Breast epithelium (tissue), 4 donors: Measurements from ENCODE around the gene NTSR1. TPM values are rescaled to one million over a fixed set of nuclear protein-coding genes. Genes with fewer than 3 reads are reported as not detected.

Experiments used
- DNase-seq, 2 donors: peaks; one replicate each; pipeline ENCODE4 v3.0.0-alpha.2; 2019; ENCODE audit warnings: low spot score in 2 of 2
- H3K27ac ChIP-seq, 2 donors: fragments of 200-600 bp; sonication (generic) in 1 of 2; one replicate each; pipeline ENCODE4 v1.5.1; 2016 to 2019; ENCODE audit warnings: mild to moderate bottlenecking in 1 of 2
- H3K27me3 ChIP-seq, 2 donors: fragments of 200-600 bp; sonication (generic) in 1 of 2; one replicate each; pipeline versions ENCODE4 v1.5.1 to v1.6.0; 2017 to 2019; ENCODE audit warnings: control low read depth in 1 of 2, mild to moderate bottlenecking in 1 of 2
- H3K36me3 ChIP-seq: fragments of 200-600 bp; one replicate; pipeline ENCODE4 v1.5.1; 2019
- H3K4me1 ChIP-seq, 2 donors: fragments of 200-600 bp; sonication (generic); one replicate each; pipeline ENCODE4 v1.5.1; 2016 to 2019; ENCODE audit warnings: control low read depth in 1 of 2
- H3K4me3 ChIP-seq, 3 donors: fragments of 200-600 bp; sonication (generic); 1 replicate in 2 of 3; 2 replicates in 1 of 3; pipeline ENCODE4 v1.5.1; 2016 to 2019; ENCODE audit warnings: mild to moderate bottlenecking in 3 of 3, moderate library complexity in 2 of 3
- H3K9me3 ChIP-seq, 2 donors: fragments of 200-600 bp; sonication (generic) in 1 of 2; one replicate each; pipeline ENCODE4 v1.5.1; 2016 to 2019; ENCODE audit warnings: control low read depth in 1 of 2
- POLR2A ChIP-seq: fragments of 450-650 bp; IDR thresholded peaks from one replicate; pipeline ENCODE4 v1.6.1; 2016; ENCODE audit warnings: antibody characterized with exemption, mild to moderate bottlenecking, moderate library complexity
- POLR2AphosphoS5 ChIP-seq, 3 donors: sonication (generic); formaldehyde crosslinking; IDR thresholded peaks; one replicate each; pipeline ENCODE4 v1.6.1; 2017; ENCODE audit warnings: antibody characterized with exemption in 3 of 3
- intact Hi-C: fragments of 100-400 bp; cut with DNase I; formaldehyde crosslinking; loops from one replicate; pipeline ENCODE4 v1.15.1; 2023; ENCODE audit warnings: low total_unique reads
- total RNA-seq, 3 donors: library from RNA; depleted of rRNA; stranded (reverse); fragments of >200 nt; gene quantifications; one replicate each; pipeline ENCODE4 v1.1.0, GENCODE V29; 2016
- TF ChIP-seq, protein P1 (sequence below), 3 donors: fragments of 450-650 bp; IDR thresholded peaks; one replicate each; pipeline ENCODE4 v1.5.1; 2016 to 2017; ENCODE audit warnings: antibody characterized with exemption in 3 of 3, mild to moderate bottlenecking in 3 of 3, moderate library complexity in 3 of 3

Gene NTSR1
- total RNA-seq, 3 donors from 2014 or later = under 0.01 TPM; not detected in 2

- no peaks in the 10 kb centered on the region for H3K9me3 ChIP-seq
- H3K27ac ChIP-seq = peak overlapping the region; percentile 88 to 92
- H3K27me3 ChIP-seq = no peaks in the 10 kb centered on the region
- no peak for DNase-seq
- peak overlapping the region in 2 of 3 donors; percentile 82 to 83 for H3K4me3 ChIP-seq
- no peaks in the 10 kb centered on the region for H3K36me3 ChIP-seq
- H3K4me1 ChIP-seq = no peaks in the 10 kb centered on the region
- intact Hi-C loops = no loop called here
- no peak for TF ChIP-seq POLR2A
- TF ChIP-seq POLR2AphosphoS5 (IDR thresholded peaks at IDR 0.05) = no peak
- TF ChIP-seq, protein P1, sequence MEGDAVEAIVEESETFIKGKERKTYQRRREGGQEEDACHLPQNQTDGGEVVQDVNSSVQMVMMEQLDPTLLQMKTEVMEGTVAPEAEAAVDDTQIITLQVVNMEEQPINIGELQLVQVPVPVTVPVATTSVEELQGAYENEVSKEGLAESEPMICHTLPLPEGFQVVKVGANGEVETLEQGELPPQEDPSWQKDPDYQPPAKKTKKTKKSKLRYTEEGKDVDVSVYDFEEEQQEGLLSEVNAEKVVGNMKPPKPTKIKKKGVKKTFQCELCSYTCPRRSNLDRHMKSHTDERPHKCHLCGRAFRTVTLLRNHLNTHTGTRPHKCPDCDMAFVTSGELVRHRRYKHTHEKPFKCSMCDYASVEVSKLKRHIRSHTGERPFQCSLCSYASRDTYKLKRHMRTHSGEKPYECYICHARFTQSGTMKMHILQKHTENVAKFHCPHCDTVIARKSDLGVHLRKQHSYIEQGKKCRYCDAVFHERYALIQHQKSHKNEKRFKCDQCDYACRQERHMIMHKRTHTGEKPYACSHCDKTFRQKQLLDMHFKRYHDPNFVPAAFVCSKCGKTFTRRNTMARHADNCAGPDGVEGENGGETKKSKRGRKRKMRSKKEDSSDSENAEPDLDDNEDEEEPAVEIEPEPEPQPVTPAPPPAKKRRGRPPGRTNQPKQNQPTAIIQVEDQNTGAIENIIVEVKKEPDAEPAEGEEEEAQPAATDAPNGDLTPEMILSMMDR (IDR thresholded peaks at IDR 0.05) = no peak
These were observed 84.5 kb downstream of the NTSR1 start for GRCh38 chr20:62792940-62793756.

- H3K9me3 ChIP-seq = no peaks in the 10 kb centered on the region
- H3K4me3 ChIP-seq = peak overlapping the region; percentile 35 to 83 (median 82)
- peak overlapping the region; percentile 88 to 92 for H3K27ac ChIP-seq
- H3K36me3 ChIP-seq = no peaks in the 10 kb centered on the region
- no peaks in the 10 kb centered on the region for H3K4me1 ChIP-seq
- H3K27me3 ChIP-seq = no peaks in the 10 kb centered on the region
- TF ChIP-seq POLR2A (no peak), POLR2AphosphoS5 (IDR thresholded peaks at IDR 0.05) (no peak)
- TF ChIP-seq, protein P1 (IDR thresholded peaks at IDR 0.05) = no peak
- intact Hi-C loops = no loop called here
- DNase-seq = no peak
These were observed 85.0 kb downstream of the NTSR1 start for GRCh38 chr20:62793757-62794006.

- intact Hi-C loops = no loop called here
- peak overlapping the region; percentile 88 to 92 for H3K27ac ChIP-seq
- no peaks in the 10 kb centered on the region for H3K9me3 ChIP-seq
- TF ChIP-seq POLR2AphosphoS5 (IDR thresholded peaks at IDR 0.05) (peak; percentile 62 to 97 (median 84)), POLR2A (peak; percentile 69)
- TF ChIP-seq, protein P1 (IDR thresholded peaks at IDR 0.05) = no peak
- no peaks in the 10 kb centered on the region for H3K27me3 ChIP-seq
- peak overlapping the region; percentile 57 to 83 (median 82) for H3K4me3 ChIP-seq
- H3K4me1 ChIP-seq = no peaks in the 10 kb centered on the region
- no peaks in the 10 kb centered on the region for H3K36me3 ChIP-seq
- DNase-seq = peak; percentile 93 to 96
These were observed 85.5 kb downstream of the NTSR1 start for GRCh38 chr20:62794007-62794724.

DNA sequence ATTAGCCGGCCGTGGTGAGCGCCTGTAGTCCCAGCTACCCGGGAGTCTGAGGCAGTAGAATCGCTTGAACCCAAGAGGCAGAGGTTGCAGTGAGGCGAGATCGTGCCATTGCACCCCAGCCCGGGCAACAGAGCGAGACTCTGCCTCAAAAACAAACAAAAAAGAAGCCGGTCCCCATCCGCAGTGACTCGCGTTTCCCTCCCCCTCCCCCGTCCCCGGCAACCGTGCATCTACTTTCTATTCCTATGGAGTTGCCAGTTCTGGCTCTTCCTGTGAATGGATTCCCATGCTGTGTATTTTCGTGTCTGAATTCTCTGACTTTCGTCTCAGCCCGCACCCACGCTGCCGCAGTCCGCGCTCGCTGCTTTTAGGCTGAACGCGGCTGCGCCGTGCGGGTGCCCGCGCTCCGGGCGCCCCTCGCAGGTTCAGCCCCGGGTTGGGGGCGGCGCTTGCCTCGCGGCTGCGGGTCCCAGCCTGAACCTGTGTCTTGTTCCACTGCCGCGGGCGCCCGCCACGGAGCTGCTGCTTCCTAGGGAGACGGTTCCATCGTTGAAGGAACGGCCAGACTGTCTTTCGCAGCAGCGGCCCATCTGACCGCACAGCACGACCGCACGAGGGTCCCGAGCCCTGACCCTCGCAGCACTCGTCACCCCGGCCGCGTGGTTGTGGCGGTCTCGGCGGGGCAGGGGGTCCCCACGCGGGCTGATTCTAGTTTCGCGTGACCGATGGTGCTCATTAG, 86.6 kb downstream of the NTSR1 start:
- intact Hi-C loops = no loop called here
- Histone ChIP-seq H3K4me1 (no peaks in the 10 kb centered on the region), H3K36me3 (no peaks in the 10 kb centered on the region)

More for the DNA sequence above, 86.6 kb downstream of the NTSR1 start:
- TF ChIP-seq POLR2A = no peak
- peak in 1 of 3 donors; percentile 10 for TF ChIP-seq POLR2AphosphoS5 (IDR thresholded peaks at IDR 0.05)
- TF ChIP-seq, protein P1 (IDR thresholded peaks at IDR 0.05) = peak in 1 of 3 donors; percentile 6
- no peak for DNase-seq
- H3K27me3 ChIP-seq = no peaks in the 10 kb centered on the region
- peak overlapping the region; percentile 75 to 92 for H3K27ac ChIP-seq
- H3K9me3 ChIP-seq = no peaks in the 10 kb centered on the region
- peak overlapping the region; percentile 57 to 83 (median 82) for H3K4me3 ChIP-seq
